B cell (primary cell): Measurements from ENCODE around the gene MAB21L4. TPM values are rescaled to one million over a fixed set of nuclear protein-coding genes. Genes with fewer than 3 reads are reported as not detected.

Source experiments
- ATAC-seq: fragments of 200-7000 bp; cut with Tn5 transposase; one replicate; pipeline ENCODE4 v1.10.0; 2021; ENCODE audit warnings: low read depth, mild to moderate bottlenecking, moderate number of reproducible peaks, moderate library complexity
- CTCF ChIA-PET: fragments of 350-600 bp; sonication (Branson Sonifier 250); formaldehyde crosslinking; loops from one replicate; lab custom pipeline; 2021; ENCODE audit warnings: antibody characterized with exemption, inconsistent platforms; lab: Charles Lee
- POLR2A ChIA-PET: fragments of 350-600 bp; sonication (Branson Sonifier 250); formaldehyde crosslinking; loops from one replicate; lab custom pipeline; 2021; ENCODE audit warnings: antibody characterized with exemption; lab: Charles Lee
- DNase-seq: peaks from one replicate; pipeline ENCODE4 v3.0.0; 2013
- H2AFZ ChIP-seq: 2 replicates; pipeline ENCODE4 v1.6.1; 2012; ENCODE audit warnings: mild to moderate bottlenecking, low read depth, low read length; ENCODE audit not compliant: insufficient read depth, poor library complexity, severe bottlenecking
- H3K27ac ChIP-seq, 2 donors: 1 replicate in 1 of 2; 2 replicates in 1 of 2; pipeline ENCODE4 v1.5.1; 2012 to 2013; ENCODE audit warnings: low read length in 2 of 2, mild to moderate bottlenecking in 2 of 2, moderate library complexity in 1 of 2
- H3K27me3 ChIP-seq, 4 experiments: fragments of 200-600 bp in 1 of 4; sonication (generic) in 1 of 4; replicated peaks in 1 of 4; 1 replicate in 2 of 4; 2 replicates in 2 of 4; pipeline versions ENCODE4 v1.6.1 to v1.7.0; 2013 to 2016; ENCODE audit warnings: low read length in 3 of 4, mild to moderate bottlenecking in 2 of 4, mixed read lengths in 1 of 4, moderate library complexity in 1 of 4; ENCODE audit not compliant: insufficient read depth in 4 of 4, control insufficient read depth in 3 of 4; ENCODE audit errors: control extremely low read depth in 1 of 4
- H3K36me3 ChIP-seq, 2 experiments: replicated peaks in 1 of 2; 1 replicate in 1 of 2; 2 replicates in 1 of 2; pipeline versions ENCODE4 v1.6.1 to v1.7.1; 2013; ENCODE audit warnings: low read length in 1 of 2; ENCODE audit not compliant: insufficient read depth in 2 of 2, control insufficient read depth in 1 of 2; ENCODE audit errors: control extremely low read depth in 1 of 2, extremely low read depth in 1 of 2
- H3K4me1 ChIP-seq, 2 donors: fragments of 200-600 bp in 1 of 2; sonication (generic) in 1 of 2; 1 replicate in 1 of 2; 2 replicates in 1 of 2; pipeline versions ENCODE4 v1.5.1 to v1.6.1; 2013 to 2017; ENCODE audit warnings: low read length in 2 of 2; ENCODE audit not compliant: control insufficient read depth in 2 of 2, insufficient read depth in 2 of 2
- H3K4me2 ChIP-seq: replicated peaks from 2 replicates; pipeline ENCODE3; 2012; ENCODE audit warnings: mild to moderate bottlenecking, low read depth, low read length; ENCODE audit not compliant: poor library complexity, severe bottlenecking
- H3K4me3 ChIP-seq, 5 experiments: fragments of 200-600 bp in 1 of 5; sonication (generic) in 1 of 5; 1 replicate in 3 of 5; 2 replicates in 2 of 5; pipeline versions ENCODE4 v1.5.1 to v1.7.0; 2011 to 2016; ENCODE audit warnings: low read length in 4 of 5, mild to moderate bottlenecking in 4 of 5, low read depth in 2 of 5, control low read depth in 1 of 5, moderate library complexity in 1 of 5; ENCODE audit not compliant: insufficient read depth in 1 of 5; ENCODE audit errors: control extremely low read depth in 1 of 5, extremely low read depth in 1 of 5
- H3K79me2 ChIP-seq: fragments of 200-600 bp; sonication (generic); one replicate; pipeline ENCODE4 v1.6.0; 2016; ENCODE audit warnings: low read length; ENCODE audit not compliant: control insufficient read depth, insufficient read depth
- H3K9ac ChIP-seq: fragments of 200-600 bp; sonication (generic); 2 replicates; pipeline ENCODE4 v1.6.1; 2017; ENCODE audit warnings: mild to moderate bottlenecking, low read length, moderate library complexity
- H3K9me3 ChIP-seq, 3 donors: one replicate each; pipeline versions ENCODE4 v1.6.1 to v1.7.1; 2013; ENCODE audit warnings: low read length in 2 of 3; ENCODE audit not compliant: control insufficient read depth in 2 of 3, insufficient read depth in 1 of 3; ENCODE audit errors: control extremely low read depth in 1 of 3
- H4K20me1 ChIP-seq: 2 replicates; pipeline ENCODE4 v1.6.0; 2012; ENCODE audit warnings: mild to moderate bottlenecking, low read length; ENCODE audit not compliant: insufficient read depth, control insufficient read depth, poor library complexity, severe bottlenecking
- H3K27ac Mint-ChIP-seq: one replicate; pipeline ENCODE4 v1.8.0; 2021; ENCODE audit warnings: mixed read lengths
- H3K27me3 Mint-ChIP-seq: one replicate; pipeline ENCODE4 v1.8.0; 2021; ENCODE audit warnings: mixed read lengths
- H3K4me1 Mint-ChIP-seq: one replicate; pipeline ENCODE4 v1.8.0; 2021; ENCODE audit warnings: mixed read lengths
- H3K4me3 Mint-ChIP-seq: one replicate; pipeline ENCODE4 v1.8.0; 2021; ENCODE audit warnings: mixed read lengths
- H3K9me3 Mint-ChIP-seq: one replicate; pipeline ENCODE4 v1.8.0; 2022; ENCODE audit warnings: mixed read lengths; ENCODE audit not compliant: insufficient read depth
- CTCF ChIP-seq: fragments of 200-600 bp; IDR thresholded peaks from one replicate; pipeline ENCODE4 v1.8.0; 2022; ENCODE audit warnings: antibody characterized with exemption, mild to moderate bottlenecking
- EZH2 ChIP-seq: IDR thresholded peaks from 2 replicates; pipeline ENCODE4 v1.6.1; 2012; ENCODE audit warnings: borderline replicate concordance, low read depth, mild to moderate bottlenecking, moderate library complexity, low read length; ENCODE audit not compliant: insufficient read depth, poor library complexity, severe bottlenecking
- WGBS: methylation state at CpG from one replicate; pipeline ENCODE4 v1.1.5; 2013; ENCODE audit warnings: missing lambda C conversion rate; ENCODE audit not compliant: insufficient coverage; 5-methylcytosine and 5-hydroxymethylcytosine counted together
- intact Hi-C: fragments of 100-400 bp; cut with micrococcal nuclease; formaldehyde crosslinking; loops from one replicate; pipeline ENCODE4 v1.10.0; 2022
- polyA plus RNA-seq: library from polyadenylated mRNA; depleted of rRNA; stranded (reverse); fragments of >200 nt; gene quantifications from 2 replicates; pipeline ENCODE4 v1.2.3, GENCODE V29; 2012
- total RNA-seq, 2 donors: library from RNA; stranded (reverse); fragments of 120-200 nt in 1 of 2; gene quantifications; 1 replicate in 1 of 2; 2 replicates in 1 of 2; pipeline versions ENCODE4 v1.2.3 to v1.2.4, GENCODE V29; 2013 to 2022

The MAB21L4 gene
- total and polyA plus RNA-seq, 2 donors (not counting 1 experiment from before 2014, with no cell fraction given) = not detected

GRCh38 chr2:240911641-240912265 lies 15.8 kb upstream of the MAB21L4 start:
- H3K9me3 ChIP-seq = peaks cover 0 to 7% (median 0%) of the 10 kb centered on the region in 3 donors
- peaks cover 6 to 14% of the 10 kb centered on the region in 2 donors for H3K4me1 ChIP-seq
- H3K4me3 ChIP-seq = no peak overlapping the region
- no peak overlapping the region for H2AFZ ChIP-seq
- peaks cover 9% of the 10 kb centered on the region for H3K4me1 Mint-ChIP-seq
- ChIA-PET POLR2A (no interaction called here), CTCF (no interaction called here)
- H3K27ac ChIP-seq = no peak overlapping the region
- no peak overlapping the region for H3K27ac Mint-ChIP-seq
- H3K9me3 Mint-ChIP-seq = no peaks in the 10 kb centered on the region
- H4K20me1 ChIP-seq = no peaks in the 10 kb centered on the region
- ATAC-seq (no peak), DNase-seq (no peak)
- H3K9ac ChIP-seq = no peak overlapping the region
- no peak overlapping the region for H3K4me3 Mint-ChIP-seq
- 70% methylated on average over 18 of the region's 20 CpGs for WGBS
- H3K79me2 ChIP-seq = no peaks in the 10 kb centered on the region
- TF ChIP-seq EZH2 (no peak), CTCF (no peak)
- intact Hi-C loops = no loop called here
- peaks cover 26% of the 10 kb centered on the region for H3K27me3 Mint-ChIP-seq
- no peak overlapping the region for H3K4me2 ChIP-seq
- no peaks in the 10 kb centered on the region for H3K36me3 ChIP-seq
- peaks cover 0 to 27% (median 9%) of the 10 kb centered on the region in 4 experiments for H3K27me3 ChIP-seq

- CTCF ChIA-PET = no interaction called here
- POLR2A ChIA-PET = no interaction called here
- intact Hi-C loops = no loop called here
- peaks cover 0 to 12% (median 2%) of the 10 kb centered on the region in 4 experiments for H3K27me3 ChIP-seq
- no peaks in the 10 kb centered on the region for H3K9me3 Mint-ChIP-seq
- H3K27me3 Mint-ChIP-seq = peaks cover 21% of the 10 kb centered on the region
- no peak overlapping the region for H3K9ac ChIP-seq
- no peak overlapping the region for H3K27ac ChIP-seq
- H3K36me3 ChIP-seq = no peaks in the 10 kb centered on the region
- ATAC-seq (no peak), DNase-seq (no peak)
- H3K4me1 ChIP-seq = peaks cover 0 to 1% of the 10 kb centered on the region in 2 donors
- H3K4me2 ChIP-seq = no peak overlapping the region
- TF ChIP-seq EZH2 = no peak
- TF ChIP-seq CTCF = no peak
- H3K4me3 ChIP-seq = no peak overlapping the region
- 83% methylated on average over 11 of the region's 17 CpGs for whole genome bisulfite sequencing
- H3K4me3 Mint-ChIP-seq = no peak overlapping the region
- peaks cover 0 to 7% (median 0%) of the 10 kb centered on the region in 3 donors for H3K9me3 ChIP-seq
- no peak overlapping the region for H2AFZ ChIP-seq
- no peaks in the 10 kb centered on the region for H4K20me1 ChIP-seq
- no peak overlapping the region for H3K27ac Mint-ChIP-seq
- H3K79me2 ChIP-seq = no peaks in the 10 kb centered on the region
- H3K4me1 Mint-ChIP-seq = peaks cover 2% of the 10 kb centered on the region
These were observed 13.4 kb upstream of the MAB21L4 start for GRCh38 chr2:240909216-240909974.
